Measurements from ENCODE around the gene KCNQ2. TPM values are rescaled to one million over a fixed set of nuclear protein-coding genes. Genes with fewer than 3 reads are reported as not detected.
A peak's percentile ranks its signal among the peaks of the same experiment; 100 is the strongest.
"Not testable (repeated sequence)": the region's sequence is repeated elsewhere in the genome, so short reads cannot be mapped to it uniquely, and the experiment has no call there.

Gene KCNQ2
- total RNA-seq, 1 donor from 2014 or later = 14.6 TPM

DNA sequence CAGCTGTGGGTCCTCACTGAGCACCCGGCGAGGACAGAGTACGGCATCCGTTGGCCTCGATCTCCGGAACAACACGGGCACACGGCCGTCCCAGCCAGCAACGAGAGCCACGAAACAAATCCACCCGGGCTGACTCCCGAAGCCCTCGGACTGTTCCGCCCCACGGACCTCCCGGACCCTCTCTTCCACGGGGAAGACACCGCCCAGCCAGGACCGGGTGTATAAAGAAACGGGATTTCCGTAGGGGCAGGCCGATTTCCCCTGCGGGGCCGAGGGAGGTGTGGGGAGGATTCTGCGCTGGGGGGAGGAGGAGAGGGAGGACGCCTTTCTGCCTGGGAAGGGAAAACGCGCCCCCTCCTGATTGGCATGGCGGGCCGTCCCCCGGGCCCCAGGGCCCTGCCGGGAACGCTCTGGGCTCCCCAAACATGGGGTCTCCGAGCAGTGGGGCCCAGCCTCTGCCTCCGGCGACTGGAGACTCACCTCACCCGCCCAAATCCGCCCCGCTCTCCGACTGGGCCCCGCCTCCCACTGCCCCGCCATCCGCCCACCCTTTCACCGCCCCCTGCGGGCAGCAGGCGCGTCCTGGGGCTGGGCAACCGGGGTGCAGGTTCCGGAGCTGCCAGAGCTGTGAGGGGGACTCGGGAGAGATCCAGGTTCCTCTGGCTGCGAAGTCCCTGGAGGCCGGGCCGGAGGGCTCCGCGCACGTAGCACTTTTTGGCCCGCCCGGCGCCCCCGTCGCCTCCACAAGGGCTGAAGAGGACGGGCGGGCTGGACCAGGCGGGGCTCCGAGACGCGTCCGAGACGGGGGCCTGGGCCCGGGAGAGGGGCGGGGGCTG is 47.4 kb upstream of the KCNQ2 start:
- peaks cover 15% of the 10 kb centered on the region for H3K36me3 Mint-ChIP-seq (ENCODE audit: insufficient read depth)
- peak overlapping the region; percentile 69 for H3K4me3 Mint-ChIP-seq (ENCODE audit: low read depth)
- H3K27me3 Mint-ChIP-seq = peaks cover 11% of the 10 kb centered on the region
- H3K4me1 Mint-ChIP-seq (ENCODE audit: low read depth) = peaks cover 12% of the 10 kb centered on the region
- no peaks in the 10 kb centered on the region for H3K9me3 Mint-ChIP-seq (ENCODE audit: low read depth)
- H3K27ac Mint-ChIP-seq = peak overlapping the region; percentile 88
- TF ChIP-seq, protein P1, sequence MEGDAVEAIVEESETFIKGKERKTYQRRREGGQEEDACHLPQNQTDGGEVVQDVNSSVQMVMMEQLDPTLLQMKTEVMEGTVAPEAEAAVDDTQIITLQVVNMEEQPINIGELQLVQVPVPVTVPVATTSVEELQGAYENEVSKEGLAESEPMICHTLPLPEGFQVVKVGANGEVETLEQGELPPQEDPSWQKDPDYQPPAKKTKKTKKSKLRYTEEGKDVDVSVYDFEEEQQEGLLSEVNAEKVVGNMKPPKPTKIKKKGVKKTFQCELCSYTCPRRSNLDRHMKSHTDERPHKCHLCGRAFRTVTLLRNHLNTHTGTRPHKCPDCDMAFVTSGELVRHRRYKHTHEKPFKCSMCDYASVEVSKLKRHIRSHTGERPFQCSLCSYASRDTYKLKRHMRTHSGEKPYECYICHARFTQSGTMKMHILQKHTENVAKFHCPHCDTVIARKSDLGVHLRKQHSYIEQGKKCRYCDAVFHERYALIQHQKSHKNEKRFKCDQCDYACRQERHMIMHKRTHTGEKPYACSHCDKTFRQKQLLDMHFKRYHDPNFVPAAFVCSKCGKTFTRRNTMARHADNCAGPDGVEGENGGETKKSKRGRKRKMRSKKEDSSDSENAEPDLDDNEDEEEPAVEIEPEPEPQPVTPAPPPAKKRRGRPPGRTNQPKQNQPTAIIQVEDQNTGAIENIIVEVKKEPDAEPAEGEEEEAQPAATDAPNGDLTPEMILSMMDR (IDR thresholded peaks at IDR 0.05; ENCODE audit: unreplicated experiment) = peak; percentile 49
- peak; percentile 70 for DNase-seq (ENCODE audit: low spot score, unreplicated experiment)

DNA sequence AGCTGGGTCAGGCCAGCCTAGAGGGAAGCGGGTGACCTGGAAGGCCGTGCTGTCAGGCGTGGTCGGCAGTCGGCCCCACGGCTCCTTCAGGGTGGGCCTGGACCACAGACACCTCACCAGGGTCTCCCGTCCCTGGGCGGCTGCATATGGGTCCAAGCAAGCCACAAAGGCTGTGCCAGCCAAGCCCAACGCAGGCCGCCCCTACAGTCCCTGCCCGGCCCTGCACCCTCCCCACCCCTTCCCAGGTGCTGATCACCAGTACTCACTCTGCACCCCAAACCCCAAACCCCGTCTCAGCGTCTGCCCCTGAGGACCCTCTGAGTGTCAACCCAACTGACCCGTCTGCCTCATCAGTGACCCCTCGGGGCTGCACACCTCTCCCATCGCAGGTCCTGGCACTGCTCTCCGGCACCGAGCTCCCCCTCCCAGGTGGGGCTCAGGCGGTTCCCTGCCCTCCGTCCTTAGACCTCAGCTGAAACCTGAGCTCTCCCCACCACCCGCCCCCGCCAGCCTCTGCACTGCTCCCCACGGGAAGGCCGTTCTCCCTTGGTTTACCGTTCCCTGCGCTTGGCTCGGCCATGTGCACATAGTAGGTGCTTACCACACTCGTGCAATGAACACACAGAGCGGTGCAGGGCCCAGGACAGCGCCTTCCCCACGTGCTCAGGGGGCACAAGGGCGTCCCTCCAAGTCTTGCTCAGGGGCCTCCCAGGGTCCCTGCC is 46.7 kb upstream of the KCNQ2 start:
- Mint-ChIP-seq H3K36me3 (ENCODE audit: insufficient read depth) (peaks cover 12% of the 10 kb centered on the region), H3K4me3 (ENCODE audit: low read depth) (peak overlapping the region; percentile 69), H3K27ac (peak overlapping the region; percentile 88), H3K27me3 (peaks cover 15% of the 10 kb centered on the region), H3K4me1 (ENCODE audit: low read depth) (peaks cover 8% of the 10 kb centered on the region), H3K9me3 (ENCODE audit: low read depth) (no peaks in the 10 kb centered on the region)
- peak; percentile 10 for DNase-seq (ENCODE audit: low spot score, unreplicated experiment)
- TF ChIP-seq, protein P1 (IDR thresholded peaks at IDR 0.05; ENCODE audit: unreplicated experiment) = no peak

DNA sequence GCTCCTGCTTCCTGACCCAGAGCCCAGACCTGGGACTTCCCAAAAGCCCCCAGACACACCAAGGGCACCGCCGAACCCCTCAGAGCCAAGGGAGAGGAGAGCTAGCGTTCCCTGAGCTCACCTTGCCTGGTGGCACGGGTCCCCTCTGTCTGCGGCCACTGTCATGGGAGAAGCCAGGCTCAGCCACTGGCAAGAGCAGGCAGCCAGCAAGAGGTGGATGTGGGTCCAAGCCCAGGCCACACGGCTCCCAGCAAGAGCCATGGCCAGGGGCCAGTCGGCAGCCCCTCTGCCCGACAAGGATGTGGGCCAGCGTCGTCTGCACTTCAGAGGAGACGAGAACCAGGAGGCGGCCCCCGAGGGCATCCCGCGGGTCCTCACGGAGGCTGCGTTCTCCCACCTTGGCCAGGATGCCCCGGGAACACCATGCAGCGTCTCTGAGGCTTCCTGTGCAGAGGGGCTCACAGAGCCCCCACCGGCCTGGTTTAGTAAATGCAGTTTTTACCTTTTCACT is 46.0 kb upstream of the KCNQ2 start:
- DNase-seq (ENCODE audit: low spot score, unreplicated experiment) = peak; percentile 8

DNA sequence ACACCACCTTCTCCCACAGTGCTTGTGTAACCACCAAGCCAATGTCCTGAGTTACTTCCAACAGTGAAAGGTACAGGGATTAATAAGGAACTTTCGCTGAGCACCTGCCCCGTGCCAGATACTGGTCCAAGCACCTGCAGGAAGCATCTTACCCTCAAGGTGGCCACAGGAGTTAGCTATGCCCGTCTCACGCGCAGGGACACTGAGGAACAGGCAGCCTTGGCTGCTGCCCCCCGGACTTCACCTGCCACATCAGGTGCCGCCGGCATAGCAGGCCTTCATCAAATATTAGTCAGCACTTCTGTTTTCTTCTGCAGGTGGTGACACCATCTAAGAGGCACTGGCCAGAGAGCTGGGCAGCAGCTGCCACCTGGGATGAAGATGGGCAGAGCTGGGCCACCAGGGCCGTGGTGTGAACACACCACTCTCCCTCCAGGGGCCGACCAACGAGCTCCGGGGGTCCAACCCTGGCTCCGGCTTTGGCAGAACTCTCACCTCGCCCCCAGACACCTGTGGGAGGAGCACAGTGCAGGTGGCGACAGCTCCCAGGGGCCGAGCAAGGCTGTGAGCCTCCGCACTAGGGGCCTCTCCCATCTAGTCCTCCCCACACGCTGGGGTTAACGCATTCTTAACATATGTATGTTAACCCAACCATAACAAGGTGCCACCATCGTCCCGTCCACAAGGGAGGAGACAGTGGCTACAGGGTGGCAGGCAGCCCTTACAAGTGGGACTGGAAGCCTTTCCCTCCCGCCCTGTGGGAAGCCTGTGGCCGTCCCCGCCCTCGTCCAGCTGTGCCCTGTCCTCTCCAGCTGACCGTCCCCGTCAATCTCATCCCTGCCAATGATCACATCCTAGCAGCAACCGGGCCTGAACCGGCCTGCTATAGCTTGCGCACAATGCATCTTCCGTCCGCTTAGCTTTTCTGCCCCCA is 45.2 kb upstream of the KCNQ2 start:
- no peaks in the 10 kb centered on the region for H3K9me3 Mint-ChIP-seq (ENCODE audit: low read depth)
- peak; percentile 9 for DNase-seq (ENCODE audit: low spot score, unreplicated experiment)
- peaks cover 2% of the 10 kb centered on the region for H3K36me3 Mint-ChIP-seq (ENCODE audit: insufficient read depth)
- H3K4me1 Mint-ChIP-seq (ENCODE audit: low read depth) = peaks cover 4% of the 10 kb centered on the region
- H3K27me3 Mint-ChIP-seq = peaks cover 25% of the 10 kb centered on the region
- H3K4me3 Mint-ChIP-seq (ENCODE audit: low read depth) = peak overlapping the region; percentile 45
- TF ChIP-seq, protein P1 (IDR thresholded peaks at IDR 0.05; ENCODE audit: unreplicated experiment) = no peak
- H3K27ac Mint-ChIP-seq = peak overlapping the region; percentile 82

More for the DNA sequence above, 46.0 kb upstream of the KCNQ2 start:
- H3K4me3 Mint-ChIP-seq (ENCODE audit: low read depth) = peak overlapping the region; percentile 69
- no peaks in the 10 kb centered on the region for H3K9me3 Mint-ChIP-seq (ENCODE audit: low read depth)
- peaks cover 5% of the 10 kb centered on the region for H3K4me1 Mint-ChIP-seq (ENCODE audit: low read depth)
- TF ChIP-seq, protein P1 (IDR thresholded peaks at IDR 0.05; ENCODE audit: unreplicated experiment) = peak; percentile 27
- peak overlapping the region; percentile 82 for H3K27ac Mint-ChIP-seq
- peaks cover 19% of the 10 kb centered on the region for H3K27me3 Mint-ChIP-seq
- peaks cover 6% of the 10 kb centered on the region for H3K36me3 Mint-ChIP-seq (ENCODE audit: insufficient read depth)

DNA sequence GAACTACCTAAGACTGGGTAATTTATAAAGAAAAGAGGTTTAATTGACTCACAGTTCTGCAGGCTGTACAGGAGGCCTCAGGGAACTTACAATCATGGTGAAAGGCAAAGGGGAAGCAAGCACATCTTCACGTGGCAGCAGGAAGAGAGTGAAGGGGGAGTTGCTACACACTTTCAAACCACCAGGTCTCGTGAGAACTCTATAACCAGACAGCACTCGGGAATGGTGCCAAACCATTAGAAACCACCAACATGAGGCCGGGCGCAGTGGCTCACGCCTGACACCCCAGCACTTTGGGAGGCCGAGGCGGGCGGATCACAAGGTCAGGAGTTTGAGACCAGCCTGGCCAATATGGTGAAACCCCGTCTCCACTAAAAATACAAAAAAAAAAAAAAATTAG is 42.1 kb upstream of the KCNQ2 start:
- not testable (repeated sequence) for H3K36me3 Mint-ChIP-seq (ENCODE audit: insufficient read depth); H3K27ac Mint-ChIP-seq; DNase-seq (ENCODE audit: low spot score, unreplicated experiment); H3K4me3 Mint-ChIP-seq (ENCODE audit: low read depth); H3K4me1 Mint-ChIP-seq (ENCODE audit: low read depth); H3K9me3 Mint-ChIP-seq (ENCODE audit: low read depth)
- peaks cover 40% of the 10 kb centered on the region for H3K27me3 Mint-ChIP-seq
